Measurements from ENCODE around the gene CCN5.
"Not testable (repeated sequence)": the region's sequence is repeated elsewhere in the genome, so short reads cannot be mapped to it uniquely, and the experiment has no call there.

Gene CCN5

DNA sequence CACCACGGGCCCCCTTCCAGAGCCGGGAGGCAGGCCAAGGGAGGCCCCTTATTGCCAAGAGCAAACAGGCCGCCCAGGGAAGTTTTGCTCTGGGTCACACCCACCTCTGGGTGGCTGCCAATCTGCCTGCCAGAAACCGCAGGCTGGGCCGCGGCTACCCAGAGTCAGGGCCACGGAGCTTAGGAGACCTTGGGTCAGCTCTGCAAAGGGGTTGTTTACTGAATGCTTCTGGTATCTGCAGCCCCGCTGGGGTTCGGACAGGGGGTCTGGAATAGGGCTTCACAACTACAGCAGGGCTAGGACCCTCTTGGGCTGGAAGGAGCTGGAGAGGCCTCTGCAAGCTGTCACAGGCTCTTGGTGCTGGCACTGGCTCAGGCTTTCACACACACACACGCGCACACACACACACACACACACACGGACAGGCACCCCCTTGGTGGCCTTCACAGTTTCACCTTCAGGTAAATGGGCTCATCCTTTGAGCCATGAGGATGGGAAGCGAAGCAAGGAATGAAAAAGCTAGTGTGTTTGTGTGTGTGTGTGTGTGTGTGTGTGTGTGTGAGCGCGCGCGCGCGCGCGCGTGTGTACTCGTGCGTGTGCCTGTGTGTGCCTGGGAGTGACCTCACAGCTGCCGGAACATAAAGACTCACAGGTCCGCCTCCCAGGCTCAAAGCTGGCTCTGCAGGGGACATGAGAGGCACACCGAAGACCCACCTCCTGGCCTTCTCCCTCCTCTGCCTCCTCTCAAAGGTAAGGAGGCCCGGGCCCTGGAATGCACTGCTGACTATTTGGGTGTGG, at the start of gene CCN5:
TSS of gene CCN5 (plus strand) at position 669 of the 798 bp plus-strand sequence. CDS start at position 691, 22 bp downstream.
- DNase-seq, result peak; percentile 83

- no peak for DNase-seq
Measured at GRCh38 chr20:44666066-44666465, 49.1 kb upstream of the CCN5 start.

- peak; percentile 89 for DNase-seq
Measured at GRCh38 chr20:44670851-44671250, 44.3 kb upstream of the CCN5 start.

DNA sequence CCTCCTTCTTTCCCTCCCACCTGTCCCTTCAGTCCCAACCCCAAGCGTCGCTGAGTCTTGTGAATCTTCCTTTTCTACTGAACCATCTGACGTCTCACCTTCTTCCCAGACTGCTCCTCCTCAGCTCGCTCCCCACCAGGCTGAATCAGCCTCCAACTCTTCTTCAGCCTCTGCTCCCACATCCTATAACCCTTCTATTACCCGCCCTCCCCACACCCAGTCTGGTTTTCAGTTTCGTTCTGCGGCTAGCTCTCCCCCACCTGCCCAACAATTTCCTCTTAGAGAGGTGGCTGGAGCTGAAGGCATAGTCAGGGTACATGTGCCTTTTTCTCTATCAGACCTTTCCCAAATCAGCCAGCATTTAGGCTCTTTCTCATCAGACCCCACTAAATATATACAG, 43.6 kb upstream of the CCN5 start:
- DNase-seq, result not testable (repeated sequence)

- not testable (repeated sequence) for DNase-seq
Measured at GRCh38 chr20:44672318-44672902, 42.8 kb upstream of the CCN5 start.

- DNase-seq, result no peak
Measured at GRCh38 chr20:44678242-44678641, 36.9 kb upstream of the CCN5 start.

DNA sequence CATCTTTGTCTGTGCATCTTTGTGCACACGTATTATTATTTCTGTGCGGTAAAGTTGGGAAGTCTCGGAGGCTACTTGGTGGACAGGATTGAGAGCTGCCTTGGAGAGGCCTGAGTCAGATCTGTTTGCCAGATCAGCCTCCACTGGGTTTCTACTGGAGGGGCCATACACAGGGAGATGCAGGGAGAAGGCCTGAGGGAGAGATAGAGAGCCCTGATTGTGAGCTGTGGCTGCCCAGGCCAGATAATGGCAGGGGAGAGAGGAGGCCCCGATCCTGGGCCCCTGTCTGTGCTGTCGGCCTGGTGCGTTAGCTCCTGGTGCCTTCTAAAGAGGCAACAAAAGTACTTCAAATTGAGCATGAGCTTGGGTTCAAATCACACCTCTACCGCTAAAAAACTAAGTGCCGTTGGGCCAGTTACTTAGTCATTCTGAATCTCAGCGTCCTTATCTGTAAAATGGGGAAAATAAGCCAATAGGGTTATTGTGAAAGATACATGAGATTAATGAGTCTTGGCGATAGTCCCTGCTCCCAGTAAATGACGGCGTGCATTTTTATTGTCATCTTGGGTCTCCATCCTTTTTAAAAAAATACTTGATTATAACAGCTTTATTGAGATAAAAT, 36.1 kb upstream of the CCN5 start:
- DNase-seq, result no peak

DNA sequence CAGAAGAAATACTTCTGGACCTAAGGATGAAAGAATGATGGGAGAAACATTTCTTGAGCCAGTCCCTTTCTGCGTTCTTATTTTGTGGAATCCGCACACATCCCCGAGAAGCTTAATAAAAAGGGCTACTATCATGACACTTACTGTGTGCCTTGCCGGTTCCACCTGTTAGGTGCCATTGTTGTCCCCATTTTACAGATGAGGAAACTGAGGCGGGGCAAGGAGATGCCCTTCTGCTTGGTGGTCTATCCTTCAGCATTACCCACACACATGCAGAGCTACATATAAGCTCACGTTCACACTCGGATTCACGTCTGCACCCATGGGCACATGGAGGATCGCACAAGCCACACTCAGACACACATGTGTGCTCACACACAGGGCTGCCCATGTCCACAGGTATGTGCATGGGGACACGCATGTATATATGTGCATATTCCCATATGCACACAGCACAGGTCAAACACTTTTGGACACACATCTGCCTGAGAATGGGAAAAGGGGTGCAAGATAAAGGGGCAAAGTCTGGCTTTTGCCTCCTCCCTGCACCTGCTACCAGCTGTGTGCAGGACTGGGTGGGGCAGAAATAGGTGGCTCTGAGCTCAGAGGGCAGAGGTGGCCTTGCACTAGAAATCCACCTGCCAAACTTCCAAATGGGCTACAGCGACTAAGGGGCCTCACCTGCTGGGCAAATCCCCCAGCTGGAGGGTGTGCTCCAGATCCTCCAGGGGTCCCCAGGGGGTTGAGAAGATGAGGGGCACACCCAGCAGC, 33.2 kb upstream of the CCN5 start:
- DNase-seq, result no peak

- peak; percentile 52 for DNase-seq
Measured at GRCh38 chr20:44683263-44684046, 31.7 kb upstream of the CCN5 start.

GRCh38 chr20:44684047-44684967, 30.9 kb upstream of the CCN5 start:
- DNase-seq, result no peak

DNA sequence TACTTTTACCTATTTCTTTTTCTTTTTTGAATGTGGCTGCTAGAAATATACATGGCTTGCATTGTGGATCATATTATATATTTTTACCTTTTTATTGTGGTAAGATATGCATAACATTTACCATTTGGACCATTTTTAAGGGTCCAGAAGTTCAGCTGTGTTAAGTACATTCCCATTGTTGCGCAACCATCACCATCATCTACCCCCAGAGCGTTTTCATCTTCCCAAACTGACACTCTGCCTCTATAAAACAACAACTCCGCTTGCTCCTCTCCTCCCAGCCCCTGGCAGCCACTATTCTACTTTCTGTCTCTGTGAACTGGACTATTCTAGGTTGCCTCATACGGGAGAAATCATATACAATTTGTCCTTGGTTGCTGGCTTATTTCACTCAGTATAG, 28.2 kb upstream of the CCN5 start:
- no peak for DNase-seq

GRCh38 chr20:44688053-44688625, 27.0 kb upstream of the CCN5 start:
- no peak for DNase-seq

- no peak for DNase-seq
Measured at GRCh38 chr20:44689809-44690208, 25.4 kb upstream of the CCN5 start.

GRCh38 chr20:44690781-44691423, 24.3 kb upstream of the CCN5 start:
- DNase-seq, result no peak

- no peak for DNase-seq
Measured at GRCh38 chr20:44691424-44692423, 23.4 kb upstream of the CCN5 start.

DNA sequence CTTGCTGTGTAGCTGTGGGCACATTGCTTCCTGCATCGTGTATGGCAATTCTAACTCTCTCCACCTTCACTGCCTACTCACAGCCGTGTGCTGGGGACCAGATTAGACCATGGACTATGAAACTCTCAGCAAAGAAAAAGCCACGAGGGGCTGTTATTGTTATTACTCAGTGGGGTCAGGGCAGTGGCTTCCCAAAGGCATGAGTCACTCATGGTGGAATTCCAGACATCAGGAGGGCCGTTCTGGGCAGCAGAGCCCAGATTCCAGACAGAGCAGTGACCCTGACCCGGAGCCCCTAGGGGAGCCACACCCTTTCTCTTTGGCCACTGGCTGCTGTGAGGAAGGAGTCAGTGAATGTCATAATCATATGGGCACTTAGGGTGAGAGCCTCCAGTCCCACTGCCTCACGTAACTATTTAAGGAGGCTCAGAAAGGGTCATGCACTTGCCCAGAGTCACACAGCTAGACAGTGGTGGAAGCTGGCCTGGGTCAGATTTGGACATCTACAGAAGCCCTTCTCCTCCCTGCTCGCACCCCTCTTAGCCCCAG, 22.2 kb upstream of the CCN5 start:
- peak; percentile 99 for DNase-seq

DNA sequence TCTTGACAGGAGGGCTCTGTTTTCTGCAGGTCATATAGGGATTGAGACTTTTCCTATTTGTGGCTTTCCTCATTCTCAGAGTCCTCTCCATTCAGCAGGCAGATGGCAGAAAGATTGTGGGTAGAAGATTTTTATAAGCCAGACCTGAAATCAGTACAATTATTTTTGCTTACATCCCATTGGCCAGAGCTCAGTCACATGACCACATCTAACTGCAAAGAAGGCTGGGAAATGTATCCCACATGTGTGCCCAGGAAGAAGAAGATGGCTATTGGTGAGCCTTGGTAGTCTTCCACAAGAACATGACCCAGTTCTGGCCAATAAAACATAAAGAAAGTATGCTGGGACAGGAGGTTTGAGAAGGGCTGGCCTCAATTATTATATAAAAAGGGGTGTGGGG, 21.5 kb upstream of the CCN5 start:
- no peak for DNase-seq

- DNase-seq, result no peak
Measured at GRCh38 chr20:44694159-44694558, 21.0 kb upstream of the CCN5 start.

- no peak for DNase-seq
Measured at GRCh38 chr20:44695295-44695673, 19.9 kb upstream of the CCN5 start.

Measured in EL (cell line).